GM23338 (cell line): ENCODE measurements around the gene RAB31. TPM values are rescaled to one million over a fixed set of nuclear protein-coding genes. Genes with fewer than 3 reads are reported as not detected.
A peak's percentile ranks its signal among the peaks of the same experiment; 100 is the strongest.

ENCODE experiments used
- ATAC-seq: fragments of 200-7000 bp; cut with Tn5 transposase; 3 replicates; pipeline ENCODE4 v1.9.1; 2020
- DNase-seq: peaks from one replicate; pipeline ENCODE4 v3.0.0-alpha.2; 2015; ENCODE audit warnings: low spot score
- H2AFZ ChIP-seq: fragments of 200-600 bp; sonication (generic); 2 replicates; pipeline ENCODE4 v1.8.0; 2016; ENCODE audit warnings: antibody characterized with exemption, mild to moderate bottlenecking, moderate library complexity
- H3F3A ChIP-seq: fragments of 200-600 bp; sonication (generic); replicated peaks from 2 replicates; pipeline ENCODE4 v1.8.0; 2017; ENCODE audit warnings: antibody characterized with exemption, mixed run types, low read depth
- H3K27ac ChIP-seq: fragments of 200-600 bp; sonication (generic); 2 replicates; pipeline ENCODE4 v1.6.1; 2016; ENCODE audit warnings: low read depth
- H3K27me3 ChIP-seq: fragments of 200-600 bp; sonication (generic); 2 replicates; pipeline ENCODE4 v1.8.0; 2016; ENCODE audit warnings: mild to moderate bottlenecking, mixed run types, moderate library complexity; ENCODE audit not compliant: insufficient read depth
- H3K36me3 ChIP-seq: fragments of 200-600 bp; sonication (generic); 2 replicates; pipeline ENCODE4 v1.8.0; 2016; ENCODE audit warnings: mild to moderate bottlenecking; ENCODE audit not compliant: insufficient read depth
- H3K4me1 ChIP-seq: fragments of 200-600 bp; sonication (generic); 2 replicates; pipeline ENCODE4 v1.8.0; 2016; ENCODE audit warnings: mild to moderate bottlenecking, moderate library complexity; ENCODE audit not compliant: insufficient read depth
- H3K4me2 ChIP-seq: fragments of 200-600 bp; sonication (generic); 2 replicates; pipeline ENCODE4 v1.7.1; 2017; ENCODE audit warnings: mixed run types
- H3K4me3 ChIP-seq: fragments of 200-600 bp; sonication (generic); 2 replicates; pipeline ENCODE4 v1.6.1; 2016; ENCODE audit warnings: mixed run types
- H3K79me2 ChIP-seq: fragments of 200-600 bp; sonication (generic); replicated peaks from 2 replicates; pipeline ENCODE4 v1.8.0; 2017; ENCODE audit warnings: mild to moderate bottlenecking; ENCODE audit not compliant: insufficient read depth
- H3K9me2 ChIP-seq: fragments of 200-600 bp; sonication (generic); 2 replicates; pipeline ENCODE4 v1.8.0; 2017; ENCODE audit not compliant: insufficient read depth
- H4K20me1 ChIP-seq: fragments of 200-600 bp; sonication (generic); replicated peaks from 2 replicates; pipeline ENCODE4 v1.8.0; 2017; ENCODE audit warnings: mild to moderate bottlenecking; ENCODE audit not compliant: insufficient read depth
- H3K27ac Mint-ChIP-seq: 2 replicates; pipeline ENCODE4 v1.8.0; 2020; ENCODE audit warnings: inconsistent platforms, mild to moderate bottlenecking, moderate library complexity, mixed read lengths
- H3K27me3 Mint-ChIP-seq: 3 replicates; pipeline ENCODE4 v1.8.0; 2022; ENCODE audit warnings: low read depth, mild to moderate bottlenecking, moderate library complexity, mixed read lengths, inconsistent platforms; ENCODE audit not compliant: insufficient read depth, poor library complexity
- H3K36me3 Mint-ChIP-seq: 3 replicates; pipeline ENCODE4 v1.8.0; 2021; ENCODE audit warnings: low read depth, mild to moderate bottlenecking, inconsistent platforms, moderate library complexity, mixed read lengths
- H3K4me1 Mint-ChIP-seq: 3 replicates; pipeline ENCODE4 v1.8.0; 2020; ENCODE audit warnings: mild to moderate bottlenecking, inconsistent platforms, mixed read lengths
- H3K4me3 Mint-ChIP-seq: 3 replicates; pipeline ENCODE4 v1.8.0; 2021; ENCODE audit warnings: moderate library complexity, mild to moderate bottlenecking, inconsistent platforms, mixed read lengths
- H3K9me3 Mint-ChIP-seq: 3 replicates; pipeline ENCODE4 v1.8.0; 2020; ENCODE audit warnings: moderate library complexity, mild to moderate bottlenecking, inconsistent platforms, mixed read lengths
- CREB1 ChIP-seq: fragments of 250-450 bp; sonication (Bioruptor Pico); IDR thresholded peaks from 2 replicates; pipeline ENCODE4 v1.5.0; 2020; ENCODE audit warnings: low read depth, mild to moderate bottlenecking, moderate library complexity
- CTCF ChIP-seq, 2 experiments: fragments of 200-600 bp in 1 of 2; sonication (generic) in 1 of 2; conservative IDR thresholded peaks; 2 replicates each; pipeline versions ENCODE4 v1.5.1 to v1.6.1; 2016 to 2017; ENCODE audit warnings: antibody characterized with exemption in 2 of 2, low read depth in 2 of 2, mild to moderate bottlenecking in 2 of 2, moderate library complexity in 1 of 2
- EZH2 ChIP-seq: fragments of 200-600 bp; sonication (generic); IDR thresholded peaks from one replicate; pipeline ENCODE4 v1.8.0; 2017; ENCODE audit warnings: antibody characterized with exemption, mild to moderate bottlenecking, low read depth; ENCODE audit not compliant: unreplicated experiment
- EZH2phosphoT487 ChIP-seq: fragments of 200-600 bp; sonication (generic); IDR thresholded peaks from one replicate; pipeline ENCODE4 v1.8.1; 2018; ENCODE audit warnings: antibody characterized with exemption; ENCODE audit not compliant: unreplicated experiment
- JUNB ChIP-seq: IDR thresholded peaks from one replicate; pipeline ENCODE4 v1.6.1; 2016; ENCODE audit warnings: antibody characterized with exemption; ENCODE audit not compliant: unreplicated experiment
- NANOG ChIP-seq: IDR thresholded peaks from 2 replicates; pipeline ENCODE4 v1.6.1; 2016; ENCODE audit warnings: antibody characterized with exemption, borderline replicate concordance
- POLR2AphosphoS5 ChIP-seq: IDR thresholded peaks from 2 replicates; pipeline ENCODE4 v1.6.1; 2016; ENCODE audit warnings: antibody characterized with exemption, low read depth
- STAT1 ChIP-seq: IDR thresholded peaks from one replicate; pipeline ENCODE4 v1.6.1; 2016; ENCODE audit warnings: antibody characterized with exemption; ENCODE audit not compliant: unreplicated experiment
- ZNF114 ChIP-seq: fragments of 250-450 bp; sonication (Bioruptor Pico); IDR thresholded peaks from 2 replicates; pipeline ENCODE4 v1.5.0; 2020; ENCODE audit warnings: mild to moderate bottlenecking, moderate library complexity
- ZNF331 ChIP-seq: fragments of 250-450 bp; sonication (Bioruptor Pico); IDR thresholded peaks from 2 replicates; pipeline ENCODE4 v1.5.0; 2020; ENCODE audit warnings: low read depth, mild to moderate bottlenecking, moderate library complexity
- ZNF462 ChIP-seq: fragments of 250-450 bp; sonication (Bioruptor Pico); IDR thresholded peaks from 2 replicates; pipeline ENCODE4 v1.5.0; 2020; ENCODE audit warnings: mild to moderate bottlenecking, moderate library complexity
- polyA plus RNA-seq: library from polyadenylated mRNA; unstranded; fragments of >200 nt; fragmentation: Nextera tagmentation; extraction: Ambion mirVana; gene quantifications from 2 replicates; pipeline ENCODE4 v1.2.1, GENCODE V29; 2016
- total RNA-seq: library from RNA; depleted of rRNA; stranded (reverse); fragments of >200 nt; shearing (Covaris generic); gene quantifications from 2 replicates; pipeline ENCODE4 v1.2.3, GENCODE V29; 2014
- TF ChIP-seq, protein P1 (sequence below): IDR thresholded peaks from 2 replicates; pipeline ENCODE4 v1.6.1; 2016; ENCODE audit warnings: antibody characterized with exemption
- TF ChIP-seq, protein P2 (sequence below): IDR thresholded peaks from one replicate; pipeline ENCODE4 v1.6.1; 2018; ENCODE audit warnings: antibody characterized with exemption; ENCODE audit not compliant: unreplicated experiment

The RAB31 gene
- total and polyA plus RNA-seq, 2 experiments from 2014 or later: 33.8 to 46.1 TPM

- no peaks in the 10 kb centered on the region for H3K36me3 Mint-ChIP-seq
- no peak overlapping the region for H3K4me3 Mint-ChIP-seq
- H4K20me1 ChIP-seq: no peaks in the 10 kb centered on the region
- H3K4me1 Mint-ChIP-seq: no peaks in the 10 kb centered on the region
- H3K79me2 ChIP-seq: no peaks in the 10 kb centered on the region
- no peaks in the 10 kb centered on the region for H3K36me3 ChIP-seq
- H3K27ac Mint-ChIP-seq: no peak overlapping the region
- TF ChIP-seq EZH2phosphoT487 (no peak), ZNF331 (CRISPR knock-in tag) (no peak), CREB1 (no peak), ZNF114 (CRISPR knock-in tag) (no peak), ZNF462 (no peak), POLR2AphosphoS5 (no peak), EZH2 (no peak), NANOG (no peak), STAT1 (no peak), JUNB (no peak), CTCF (conservative IDR thresholded peaks at IDR 0.05; ENCODE audit: low read depth in 2 of 2) (no peak)
- TF ChIP-seq, protein P1, sequence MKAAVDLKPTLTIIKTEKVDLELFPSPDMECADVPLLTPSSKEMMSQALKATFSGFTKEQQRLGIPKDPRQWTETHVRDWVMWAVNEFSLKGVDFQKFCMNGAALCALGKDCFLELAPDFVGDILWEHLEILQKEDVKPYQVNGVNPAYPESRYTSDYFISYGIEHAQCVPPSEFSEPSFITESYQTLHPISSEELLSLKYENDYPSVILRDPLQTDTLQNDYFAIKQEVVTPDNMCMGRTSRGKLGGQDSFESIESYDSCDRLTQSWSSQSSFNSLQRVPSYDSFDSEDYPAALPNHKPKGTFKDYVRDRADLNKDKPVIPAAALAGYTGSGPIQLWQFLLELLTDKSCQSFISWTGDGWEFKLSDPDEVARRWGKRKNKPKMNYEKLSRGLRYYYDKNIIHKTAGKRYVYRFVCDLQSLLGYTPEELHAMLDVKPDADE: no peak
- TF ChIP-seq, protein P2, sequence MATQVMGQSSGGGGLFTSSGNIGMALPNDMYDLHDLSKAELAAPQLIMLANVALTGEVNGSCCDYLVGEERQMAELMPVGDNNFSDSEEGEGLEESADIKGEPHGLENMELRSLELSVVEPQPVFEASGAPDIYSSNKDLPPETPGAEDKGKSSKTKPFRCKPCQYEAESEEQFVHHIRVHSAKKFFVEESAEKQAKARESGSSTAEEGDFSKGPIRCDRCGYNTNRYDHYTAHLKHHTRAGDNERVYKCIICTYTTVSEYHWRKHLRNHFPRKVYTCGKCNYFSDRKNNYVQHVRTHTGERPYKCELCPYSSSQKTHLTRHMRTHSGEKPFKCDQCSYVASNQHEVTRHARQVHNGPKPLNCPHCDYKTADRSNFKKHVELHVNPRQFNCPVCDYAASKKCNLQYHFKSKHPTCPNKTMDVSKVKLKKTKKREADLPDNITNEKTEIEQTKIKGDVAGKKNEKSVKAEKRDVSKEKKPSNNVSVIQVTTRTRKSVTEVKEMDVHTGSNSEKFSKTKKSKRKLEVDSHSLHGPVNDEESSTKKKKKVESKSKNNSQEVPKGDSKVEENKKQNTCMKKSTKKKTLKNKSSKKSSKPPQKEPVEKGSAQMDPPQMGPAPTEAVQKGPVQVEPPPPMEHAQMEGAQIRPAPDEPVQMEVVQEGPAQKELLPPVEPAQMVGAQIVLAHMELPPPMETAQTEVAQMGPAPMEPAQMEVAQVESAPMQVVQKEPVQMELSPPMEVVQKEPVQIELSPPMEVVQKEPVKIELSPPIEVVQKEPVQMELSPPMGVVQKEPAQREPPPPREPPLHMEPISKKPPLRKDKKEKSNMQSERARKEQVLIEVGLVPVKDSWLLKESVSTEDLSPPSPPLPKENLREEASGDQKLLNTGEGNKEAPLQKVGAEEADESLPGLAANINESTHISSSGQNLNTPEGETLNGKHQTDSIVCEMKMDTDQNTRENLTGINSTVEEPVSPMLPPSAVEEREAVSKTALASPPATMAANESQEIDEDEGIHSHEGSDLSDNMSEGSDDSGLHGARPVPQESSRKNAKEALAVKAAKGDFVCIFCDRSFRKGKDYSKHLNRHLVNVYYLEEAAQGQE: no peak
- no peak overlapping the region for H3K27ac ChIP-seq
- no peaks in the 10 kb centered on the region for H3K9me2 ChIP-seq
- DNase-seq (no peak), ATAC-seq (no peak)
- H3K4me1 ChIP-seq: no peaks in the 10 kb centered on the region
- H3K4me2 ChIP-seq: no peak overlapping the region
- peaks cover 4% of the 10 kb centered on the region for H3K27me3 Mint-ChIP-seq
- no peaks in the 10 kb centered on the region for H3K27me3 ChIP-seq
- H2AFZ ChIP-seq: peak overlapping the region; percentile 85
- H3K9me3 Mint-ChIP-seq: no peaks in the 10 kb centered on the region
- H3K4me3 ChIP-seq: no peak overlapping the region
- no peaks in the 10 kb centered on the region for H3F3A ChIP-seq
Observed at GRCh38 chr18:9659499-9660375, 48.4 kb upstream of the RAB31 start.
